Esophagus squamous epithelium (tissue), 5 donors: ENCODE results near the gene PDSS2. TPM values are rescaled to one million over a fixed set of nuclear protein-coding genes. Genes with fewer than 3 reads are reported as not detected.

ENCODE experiments used
- DNase-seq: peaks from one replicate; lab custom pipeline; 2025; lab: John Stamatoyannopoulos, UW
- H3K27ac ChIP-seq, 4 donors: fragments of 200-600 bp; sonication (generic); one replicate each; pipeline ENCODE4 v1.5.1; 2016 to 2019; ENCODE audit warnings: mild to moderate bottlenecking in 1 of 4
- H3K27me3 ChIP-seq, 4 donors: fragments of 200-600 bp; sonication (generic); 1 replicate in 3 of 4; 2 replicates in 1 of 4; pipeline versions ENCODE4 v1.5.1 to v1.6.0; 2017 to 2021; ENCODE audit warnings: antibody characterized with exemption in 1 of 4
- H3K36me3 ChIP-seq, 3 donors: fragments of 200-600 bp; sonication (generic); one replicate each; pipeline ENCODE4 v1.5.1; 2016 to 2019
- H3K4me1 ChIP-seq, 3 donors: fragments of 200-600 bp; sonication (generic); one replicate each; pipeline ENCODE4 v1.5.1; 2017 to 2019
- H3K4me3 ChIP-seq, 4 donors: fragments of 200-600 bp; sonication (generic); 1 replicate in 3 of 4; 2 replicates in 1 of 4; pipeline ENCODE4 v1.5.1; 2016 to 2019; ENCODE audit warnings: mild to moderate bottlenecking in 2 of 4, moderate library complexity in 1 of 4
- H3K9me3 ChIP-seq, 3 donors: fragments of 200-600 bp; sonication (generic); one replicate each; pipeline ENCODE4 v1.5.1; 2016 to 2019
- CTCF ChIP-seq, 6 experiments: fragments of 450-650 bp in 4 of 6; fragments of 200-600 bp in 2 of 6; sonication (generic) in 2 of 6; IDR thresholded peaks; one replicate each; pipeline ENCODE4 v1.5.1; 2016 to 2019; ENCODE audit warnings: antibody characterized with exemption in 6 of 6, mild to moderate bottlenecking in 4 of 6, moderate library complexity in 4 of 6
- POLR2A ChIP-seq, 4 donors: fragments of 450-650 bp; IDR thresholded peaks; one replicate each; pipeline ENCODE4 v1.6.1; 2017; ENCODE audit warnings: antibody characterized with exemption in 4 of 4, mild to moderate bottlenecking in 4 of 4, moderate library complexity in 3 of 4
- WGBS, 2 donors: methylation state at CpG; one replicate each; pipeline ENCODE4 v1.1.5; 2018; 5-methylcytosine and 5-hydroxymethylcytosine counted together
- intact Hi-C: fragments of 100-400 bp; cut with DNase I; formaldehyde crosslinking; loops from one replicate; pipeline ENCODE4 v1.15.0; 2022
- total RNA-seq, 4 donors: library from RNA; depleted of rRNA; stranded (reverse); fragments of >200 nt; gene quantifications; one replicate each; pipeline ENCODE4 v1.1.0, GENCODE V29; 2016
- donor health status: DM: yes; HTN: yes; CAD: no.

Gene PDSS2
- total RNA-seq, 4 donors from 2014 or later = 7.0 to 15.9 (median 12.3) TPM

GRCh38 chr6:107246972-107247615 is 212.3 kb downstream of the PDSS2 start:
- DNase-seq = no peak
- 37 to 62% methylated on average over 6 of the region's 6 CpGs for WGBS, 2 donors
- Histone ChIP-seq H3K4me1 (peaks cover 0 to 14% (median 3%) of the 10 kb centered on the region in 3 donors), H3K9me3 (no peaks in the 10 kb centered on the region), H3K27me3 (no peaks in the 10 kb centered on the region), H3K36me3 (peaks cover 0 to 5% (median 0%) of the 10 kb centered on the region in 3 donors), H3K27ac (peak overlapping the region; percentile 52 to 75 (median 63)), H3K4me3 (no peak overlapping the region)
- intact Hi-C loops = no loop called here
- TF ChIP-seq CTCF (IDR thresholded peaks at IDR 0.05) = no peak
- TF ChIP-seq POLR2A (IDR thresholded peaks at IDR 0.05) = no peak

- TF ChIP-seq POLR2A (IDR thresholded peaks at IDR 0.05) (no peak), CTCF (IDR thresholded peaks at IDR 0.05) (no peak)
- Histone ChIP-seq H3K9me3 (no peaks in the 10 kb centered on the region), H3K4me1 (peaks cover 0 to 21% (median 3%) of the 10 kb centered on the region in 3 donors), H3K4me3 (no peak overlapping the region), H3K36me3 (peaks cover 0 to 5% (median 0%) of the 10 kb centered on the region in 3 donors), H3K27me3 (no peaks in the 10 kb centered on the region), H3K27ac (peak overlapping the region; percentile 52 to 75 (median 63))
- 70 to 80% methylated on average over 3 of the region's 3 CpGs for WGBS, 2 donors
- intact Hi-C loops = no loop called here
- no peak for DNase-seq
These were observed 213.0 kb downstream of the PDSS2 start for GRCh38 chr6:107246249-107246971.

DNA sequence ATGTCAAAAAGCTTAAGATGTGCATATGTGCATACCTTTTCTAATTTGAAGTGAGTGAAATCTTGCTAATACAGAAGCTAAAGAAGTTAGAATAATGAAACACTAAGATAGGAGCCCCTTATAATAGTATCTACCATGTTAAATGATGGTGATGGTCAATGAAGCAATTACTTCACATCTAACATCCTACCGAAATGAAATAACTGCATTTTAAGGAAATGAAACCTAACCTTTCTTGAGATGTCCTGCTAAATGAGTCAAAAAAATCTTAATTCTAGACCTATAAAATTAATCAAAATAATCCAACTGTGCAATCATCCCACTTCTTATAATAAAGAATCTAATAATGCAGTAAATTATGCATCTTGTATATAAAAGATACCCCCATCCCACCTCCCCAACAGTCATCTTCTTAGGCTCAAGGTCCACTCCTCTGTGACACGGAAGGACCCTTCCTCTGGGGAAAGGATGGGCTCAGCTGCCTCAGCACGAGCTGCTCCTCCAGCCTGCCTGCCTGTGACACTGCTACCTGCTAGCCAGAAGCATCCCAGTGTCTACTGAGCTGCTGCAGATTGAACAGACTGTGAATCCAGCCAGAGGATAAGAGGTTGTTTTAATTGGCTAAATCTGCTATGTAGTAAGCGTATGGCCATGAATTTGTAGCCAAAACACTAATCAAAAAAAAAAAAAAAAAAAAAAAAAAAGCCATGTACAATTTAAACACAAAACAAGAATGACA is 214.5 kb downstream of the PDSS2 start:
- Histone ChIP-seq H3K4me3 (no peak overlapping the region), H3K36me3 (peaks cover 0 to 5% (median 0%) of the 10 kb centered on the region in 3 donors), H3K4me1 (peaks cover 0 to 23% (median 3%) of the 10 kb centered on the region in 3 donors), H3K9me3 (no peaks in the 10 kb centered on the region), H3K27ac (no peak overlapping the region), H3K27me3 (no peaks in the 10 kb centered on the region)
- DNase-seq = no peak
- 86 to 93% methylated on average over 4 of the region's 4 CpGs for WGBS, 2 donors
- intact Hi-C loops = no loop called here
- TF ChIP-seq POLR2A (IDR thresholded peaks at IDR 0.05) (no peak), CTCF (IDR thresholded peaks at IDR 0.05) (no peak)

DNA sequence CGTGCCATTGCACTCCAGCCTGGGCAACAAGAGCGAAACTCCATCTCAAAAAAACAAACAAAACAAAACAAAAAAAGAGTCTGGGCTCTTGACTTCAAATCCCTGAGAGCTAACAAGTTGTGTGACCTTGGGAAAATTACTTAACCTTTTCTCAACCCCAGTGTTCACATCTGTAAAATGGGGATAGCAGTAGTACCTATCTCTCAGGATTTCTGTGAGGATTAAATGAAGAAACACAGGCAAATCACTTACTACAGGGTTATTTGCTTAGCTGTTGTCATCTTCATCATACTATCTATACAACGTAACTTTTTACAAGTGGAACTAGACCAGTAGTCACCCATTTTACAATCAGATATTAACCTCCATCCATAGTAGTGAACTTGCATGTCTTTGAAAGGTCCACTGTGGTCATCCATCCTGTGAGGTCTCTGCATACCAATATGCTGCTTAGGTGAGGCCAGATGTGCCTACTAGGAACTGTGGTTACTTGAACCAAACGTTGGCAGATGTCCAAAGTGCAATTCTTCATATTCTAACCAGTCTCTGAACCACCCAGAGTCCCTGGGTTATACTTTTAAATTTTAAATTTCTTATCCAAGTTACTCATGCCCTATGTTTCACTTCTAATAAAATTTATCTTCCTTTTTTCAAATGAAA is 215.2 kb downstream of the PDSS2 start:
- Histone ChIP-seq H3K36me3 (peaks cover 0 to 5% (median 0%) of the 10 kb centered on the region in 3 donors), H3K9me3 (no peaks in the 10 kb centered on the region), H3K27ac (no peak overlapping the region), H3K4me1 (peaks cover 0 to 23% (median 3%) of the 10 kb centered on the region in 3 donors), H3K4me3 (no peak overlapping the region), H3K27me3 (no peaks in the 10 kb centered on the region)
- TF ChIP-seq CTCF (IDR thresholded peaks at IDR 0.05) = no peak
- no peak for TF ChIP-seq POLR2A (IDR thresholded peaks at IDR 0.05)
- intact Hi-C loops = no loop called here
- DNase-seq = no peak
- WGBS, 2 donors = 78 to 83% methylated on average over 4 of the region's 4 CpGs
